ENCODE measurements around the gene CHN2. TPM values are rescaled to one million over a fixed set of nuclear protein-coding genes. Genes with fewer than 3 reads are reported as not detected.

CHN2 gene
- total RNA-seq, 1 experiment from 2014 or later: 2.1 TPM

DNA sequence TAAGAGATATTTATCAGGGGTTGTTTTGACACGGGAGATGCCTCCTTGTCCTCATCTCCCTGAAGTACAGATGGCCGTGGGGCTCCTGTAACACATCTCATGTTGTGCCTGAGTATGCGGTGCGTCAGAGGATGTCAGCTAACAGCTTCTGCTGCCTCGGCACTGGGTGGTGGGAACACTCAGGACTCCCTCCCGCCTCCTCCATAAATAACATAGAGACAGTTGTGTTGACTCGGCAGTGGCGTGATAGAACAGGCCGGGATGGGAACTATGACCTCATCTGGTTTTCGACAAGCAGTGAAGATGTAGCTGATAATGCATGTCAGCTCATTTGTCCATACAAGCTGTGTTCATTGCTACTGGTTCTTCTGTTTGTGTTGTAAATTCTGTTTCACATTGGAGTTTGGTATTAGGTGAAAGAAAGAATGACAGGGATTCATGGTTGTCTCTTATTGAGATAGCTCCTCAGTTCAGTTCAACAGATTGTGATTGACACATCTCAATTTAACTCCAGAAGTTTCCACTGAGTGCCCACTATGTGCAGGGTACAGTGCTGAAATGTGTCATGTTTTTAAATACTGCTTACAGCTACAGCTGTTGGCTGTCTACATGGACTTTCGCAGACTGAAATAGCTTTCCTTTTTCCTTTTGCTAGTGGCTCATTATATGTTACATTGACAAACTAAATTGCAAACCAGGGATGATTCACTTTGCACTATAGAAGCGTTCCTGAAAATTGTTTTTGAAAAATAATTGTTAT is 87.4 kb downstream of the CHN2 start:
- DNase-seq (ENCODE audit: low read depth, low spot score): no peak
- Histone ChIP-seq H3K4me3 (replicated peaks in 1 of 2; ENCODE audit: low read depth in 1 of 2, low read length in 2 of 2) (no peak overlapping the region), H3K9me3 (ENCODE audit: control insufficient read depth in 1 of 2, insufficient read depth in 1 of 2, low read depth in 1 of 2, low read length in 2 of 2) (no peaks in the 10 kb centered on the region), H3K9me2 (ENCODE audit: insufficient read depth) (no peaks in the 10 kb centered on the region), H3K9ac (ENCODE audit: low read length) (no peak overlapping the region), H2AFZ (ENCODE audit: low read depth, low read length, poor library complexity, severe bottlenecking) (no peak overlapping the region), H3K36me3 (ENCODE audit: control insufficient read depth in 1 of 2, insufficient read depth in 2 of 2, low read length in 2 of 2) (no peaks in the 10 kb centered on the region), H3K4me1 (ENCODE audit: control insufficient read depth in 1 of 2, insufficient read depth in 2 of 2, low read length in 2 of 2) (peaks cover 9 to 19% of the 10 kb centered on the region in 2 experiments), H3K27ac (ENCODE audit: low read depth, low read length) (no peak overlapping the region), H3K27me3 (ENCODE audit: insufficient read depth, low read length) (no peaks in the 10 kb centered on the region), H3K79me2 (ENCODE audit: insufficient read depth, low read length) (no peaks in the 10 kb centered on the region), H4K20me1 (ENCODE audit: insufficient read depth) (no peaks in the 10 kb centered on the region), H3K4me2 (ENCODE audit: low read length) (no peak overlapping the region)
- ChIA-PET POLR2A (no interaction called here), RAD21 (ENCODE audit: low non-redundant PET in 1 of 2, low total read pairs in 2 of 2, uncharacterized antibody in 2 of 2, unreplicated experiment in 2 of 2) (no interaction called here), CTCF (no interaction called here)
- TF ChIP-seq, protein P1, sequence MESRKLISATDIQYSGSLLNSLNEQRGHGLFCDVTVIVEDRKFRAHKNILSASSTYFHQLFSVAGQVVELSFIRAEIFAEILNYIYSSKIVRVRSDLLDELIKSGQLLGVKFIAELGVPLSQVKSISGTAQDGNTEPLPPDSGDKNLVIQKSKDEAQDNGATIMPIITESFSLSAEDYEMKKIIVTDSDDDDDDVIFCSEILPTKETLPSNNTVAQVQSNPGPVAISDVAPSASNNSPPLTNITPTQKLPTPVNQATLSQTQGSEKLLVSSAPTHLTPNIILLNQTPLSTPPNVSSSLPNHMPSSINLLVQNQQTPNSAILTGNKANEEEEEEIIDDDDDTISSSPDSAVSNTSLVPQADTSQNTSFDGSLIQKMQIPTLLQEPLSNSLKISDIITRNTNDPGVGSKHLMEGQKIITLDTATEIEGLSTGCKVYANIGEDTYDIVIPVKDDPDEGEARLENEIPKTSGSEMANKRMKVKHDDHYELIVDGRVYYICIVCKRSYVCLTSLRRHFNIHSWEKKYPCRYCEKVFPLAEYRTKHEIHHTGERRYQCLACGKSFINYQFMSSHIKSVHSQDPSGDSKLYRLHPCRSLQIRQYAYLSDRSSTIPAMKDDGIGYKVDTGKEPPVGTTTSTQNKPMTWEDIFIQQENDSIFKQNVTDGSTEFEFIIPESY (IDR thresholded peaks at IDR 0.05; ENCODE audit: extremely low read depth, insufficient replicate concordance, low read length): no peak
- no peak for TF ChIP-seq POLR2AphosphoS5 (IDR thresholded peaks at IDR 0.05; ENCODE audit: low read depth, low read length)
- no peak for TF ChIP-seq FOSL1 (IDR thresholded peaks at IDR 0.05; ENCODE audit: low read depth)
- TF ChIP-seq, protein P2, sequence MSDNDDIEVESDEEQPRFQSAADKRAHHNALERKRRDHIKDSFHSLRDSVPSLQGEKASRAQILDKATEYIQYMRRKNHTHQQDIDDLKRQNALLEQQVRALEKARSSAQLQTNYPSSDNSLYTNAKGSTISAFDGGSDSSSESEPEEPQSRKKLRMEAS (IDR thresholded peaks at IDR 0.05): no peak
- no peak for TF ChIP-seq ZNF274 (IDR thresholded peaks at IDR 0.05; ENCODE audit: low read depth, low read length)
- TF ChIP-seq ELF1 (IDR thresholded peaks at IDR 0.05; ENCODE audit: borderline replicate concordance, low read depth): no peak
- TF ChIP-seq CBX3 (IDR thresholded peaks at IDR 0.05; ENCODE audit: low read depth): no peak
- TF ChIP-seq EZH2phosphoT487 (IDR thresholded peaks at IDR 0.05; ENCODE audit: borderline replicate concordance): no peak
- no peak for TF ChIP-seq JUND (IDR thresholded peaks at IDR 0.05)
- no peak for TF ChIP-seq TCF7L2 (IDR thresholded peaks at IDR 0.05; ENCODE audit: borderline replicate concordance, extremely low read depth, insufficient read depth, insufficient read length)
- no peak for TF ChIP-seq SRF (IDR thresholded peaks at IDR 0.05; ENCODE audit: low read depth)
- TF ChIP-seq, protein P3, sequence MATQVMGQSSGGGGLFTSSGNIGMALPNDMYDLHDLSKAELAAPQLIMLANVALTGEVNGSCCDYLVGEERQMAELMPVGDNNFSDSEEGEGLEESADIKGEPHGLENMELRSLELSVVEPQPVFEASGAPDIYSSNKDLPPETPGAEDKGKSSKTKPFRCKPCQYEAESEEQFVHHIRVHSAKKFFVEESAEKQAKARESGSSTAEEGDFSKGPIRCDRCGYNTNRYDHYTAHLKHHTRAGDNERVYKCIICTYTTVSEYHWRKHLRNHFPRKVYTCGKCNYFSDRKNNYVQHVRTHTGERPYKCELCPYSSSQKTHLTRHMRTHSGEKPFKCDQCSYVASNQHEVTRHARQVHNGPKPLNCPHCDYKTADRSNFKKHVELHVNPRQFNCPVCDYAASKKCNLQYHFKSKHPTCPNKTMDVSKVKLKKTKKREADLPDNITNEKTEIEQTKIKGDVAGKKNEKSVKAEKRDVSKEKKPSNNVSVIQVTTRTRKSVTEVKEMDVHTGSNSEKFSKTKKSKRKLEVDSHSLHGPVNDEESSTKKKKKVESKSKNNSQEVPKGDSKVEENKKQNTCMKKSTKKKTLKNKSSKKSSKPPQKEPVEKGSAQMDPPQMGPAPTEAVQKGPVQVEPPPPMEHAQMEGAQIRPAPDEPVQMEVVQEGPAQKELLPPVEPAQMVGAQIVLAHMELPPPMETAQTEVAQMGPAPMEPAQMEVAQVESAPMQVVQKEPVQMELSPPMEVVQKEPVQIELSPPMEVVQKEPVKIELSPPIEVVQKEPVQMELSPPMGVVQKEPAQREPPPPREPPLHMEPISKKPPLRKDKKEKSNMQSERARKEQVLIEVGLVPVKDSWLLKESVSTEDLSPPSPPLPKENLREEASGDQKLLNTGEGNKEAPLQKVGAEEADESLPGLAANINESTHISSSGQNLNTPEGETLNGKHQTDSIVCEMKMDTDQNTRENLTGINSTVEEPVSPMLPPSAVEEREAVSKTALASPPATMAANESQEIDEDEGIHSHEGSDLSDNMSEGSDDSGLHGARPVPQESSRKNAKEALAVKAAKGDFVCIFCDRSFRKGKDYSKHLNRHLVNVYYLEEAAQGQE (IDR thresholded peaks at IDR 0.05; ENCODE audit: low read depth): no peak
- no peak for TF ChIP-seq EZH2 (IDR thresholded peaks at IDR 0.05)
- TF ChIP-seq ZFX (IDR thresholded peaks at IDR 0.05): no peak
- no peak for TF ChIP-seq SP1 (IDR thresholded peaks at IDR 0.05; ENCODE audit: low read depth)
- TF ChIP-seq, protein P4, sequence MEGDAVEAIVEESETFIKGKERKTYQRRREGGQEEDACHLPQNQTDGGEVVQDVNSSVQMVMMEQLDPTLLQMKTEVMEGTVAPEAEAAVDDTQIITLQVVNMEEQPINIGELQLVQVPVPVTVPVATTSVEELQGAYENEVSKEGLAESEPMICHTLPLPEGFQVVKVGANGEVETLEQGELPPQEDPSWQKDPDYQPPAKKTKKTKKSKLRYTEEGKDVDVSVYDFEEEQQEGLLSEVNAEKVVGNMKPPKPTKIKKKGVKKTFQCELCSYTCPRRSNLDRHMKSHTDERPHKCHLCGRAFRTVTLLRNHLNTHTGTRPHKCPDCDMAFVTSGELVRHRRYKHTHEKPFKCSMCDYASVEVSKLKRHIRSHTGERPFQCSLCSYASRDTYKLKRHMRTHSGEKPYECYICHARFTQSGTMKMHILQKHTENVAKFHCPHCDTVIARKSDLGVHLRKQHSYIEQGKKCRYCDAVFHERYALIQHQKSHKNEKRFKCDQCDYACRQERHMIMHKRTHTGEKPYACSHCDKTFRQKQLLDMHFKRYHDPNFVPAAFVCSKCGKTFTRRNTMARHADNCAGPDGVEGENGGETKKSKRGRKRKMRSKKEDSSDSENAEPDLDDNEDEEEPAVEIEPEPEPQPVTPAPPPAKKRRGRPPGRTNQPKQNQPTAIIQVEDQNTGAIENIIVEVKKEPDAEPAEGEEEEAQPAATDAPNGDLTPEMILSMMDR (IDR thresholded peaks at IDR 0.05 in 2 of 3, conservative IDR thresholded peaks at IDR 0.05 in 1 of 3; ENCODE audit: borderline replicate concordance in 1 of 3, insufficient read depth in 1 of 3, low read depth in 2 of 3, low read length in 2 of 3): no peak
- no peak for TF ChIP-seq EGR1 (IDR thresholded peaks at IDR 0.05; ENCODE audit: low read depth)
- no peak for ATAC-seq
- intact Hi-C loops (cut with micrococcal nuclease): no loop called here
- BruUV-seq (replicated peaks): no TSS peak

All from HCT116 (cell line).